CD4-positive, alpha-beta T cell treated with Interleukin-1 beta for 1 hour (primary cell): Measurements from ENCODE around the gene ACOT11.
"Not testable (repeated sequence)": the region's sequence is repeated elsewhere in the genome, so short reads cannot be mapped to it uniquely, and the experiment has no call there.

Experiments used
- DNase-seq, 2 donors: peaks; one replicate each; pipeline ENCODE4 v3.0.0-alpha.2; 2020 to 2022

Gene ACOT11

GRCh38 chr1:54611621-54612020, 63.6 kb downstream of the ACOT11 start:
- no peak for DNase-seq

GRCh38 chr1:54614024-54614423, 66.0 kb downstream of the ACOT11 start:
- no peak for DNase-seq

GRCh38 chr1:54614563-54614962, 66.5 kb downstream of the ACOT11 start:
- no peak for DNase-seq

- DNase-seq, result no peak
Measured at GRCh38 chr1:54615531-54616279, 67.7 kb downstream of the ACOT11 start.

- DNase-seq, result no peak
Measured at GRCh38 chr1:54619749-54620148, 71.7 kb downstream of the ACOT11 start.

- DNase-seq, result no peak
Measured at GRCh38 chr1:54623216-54624007, 75.4 kb downstream of the ACOT11 start, which contains the start of gene FAM151A. Gene FAM151A, minus strand, starts transcription at chr1:54623525. Its CDS starts 130 bp downstream, at chr1:54623395.

- DNase-seq, result no peak
Measured at GRCh38 chr1:54624466-54625464, 76.7 kb downstream of the ACOT11 start.

GRCh38 chr1:54627196-54627595, 79.2 kb downstream of the ACOT11 start:
- no peak for DNase-seq

GRCh38 chr1:54635804-54636203, 87.8 kb downstream of the ACOT11 start:
- DNase-seq, result not testable (repeated sequence)

- not testable (repeated sequence) for DNase-seq
Measured at GRCh38 chr1:54636461-54637446, 88.7 kb downstream of the ACOT11 start.

GRCh38 chr1:54640361-54640760, 92.3 kb downstream of the ACOT11 start:
- DNase-seq, result no peak

- no peak for DNase-seq
Measured at GRCh38 chr1:54640863-54641836, 93.1 kb downstream of the ACOT11 start, which contains the start of gene MROH7. Gene MROH7, plus strand, starts transcription at chr1:54641786. Its CDS starts 11,141 bp downstream, at chr1:54652927.

- no peak for DNase-seq
Measured at GRCh38 chr1:54643736-54644135, 95.7 kb downstream of the ACOT11 start.

GRCh38 chr1:54645806-54646676, 98.0 kb downstream of the ACOT11 start:
- no peak for DNase-seq

- no peak for DNase-seq
Measured at GRCh38 chr1:54649130-54649898, 101.3 kb downstream of the ACOT11 start.

- DNase-seq, result no peak
Measured at GRCh38 chr1:54649921-54650320, 101.9 kb downstream of the ACOT11 start.

GRCh38 chr1:54650417-54650816, 102.4 kb downstream of the ACOT11 start:
- DNase-seq, result no peak

- no peak for DNase-seq
Measured at GRCh38 chr1:54651608-54652007, 103.6 kb downstream of the ACOT11 start.
